ENCODE results near the gene NAT10.

GRCh38 chr11:34147581-34147980 lies 42.2 kb downstream of the NAT10 start:
- TF ChIP-seq CTCF (IDR thresholded peaks at IDR 0.05; ENCODE audit: poor library complexity, severe bottlenecking) (no peak), EP300 (conservative IDR thresholded peaks at IDR 0.05; ENCODE audit: poor library complexity, severe bottlenecking) (no peak), TAF1 (IDR thresholded peaks at IDR 0.05; ENCODE audit: low read depth) (no peak), MXI1 (conservative IDR thresholded peaks at IDR 0.05; ENCODE audit: poor library complexity, severe bottlenecking) (no peak), SMC3 (conservative IDR thresholded peaks at IDR 0.05; ENCODE audit: poor library complexity) (no peak)

Data from neural cell (in vitro differentiated cells).